HG02981 (cell line): ENCODE data around the gene TSPAN32.

ENCODE experiments used
- ATAC-seq: cut with Tn5 transposase; IDR thresholded peaks from one replicate; pipeline ENCODE4 v1.9.1; 2021; ENCODE audit warnings: mild to moderate bottlenecking, moderate library complexity; ENCODE audit not compliant: unreplicated experiment

Gene TSPAN32

DNA sequence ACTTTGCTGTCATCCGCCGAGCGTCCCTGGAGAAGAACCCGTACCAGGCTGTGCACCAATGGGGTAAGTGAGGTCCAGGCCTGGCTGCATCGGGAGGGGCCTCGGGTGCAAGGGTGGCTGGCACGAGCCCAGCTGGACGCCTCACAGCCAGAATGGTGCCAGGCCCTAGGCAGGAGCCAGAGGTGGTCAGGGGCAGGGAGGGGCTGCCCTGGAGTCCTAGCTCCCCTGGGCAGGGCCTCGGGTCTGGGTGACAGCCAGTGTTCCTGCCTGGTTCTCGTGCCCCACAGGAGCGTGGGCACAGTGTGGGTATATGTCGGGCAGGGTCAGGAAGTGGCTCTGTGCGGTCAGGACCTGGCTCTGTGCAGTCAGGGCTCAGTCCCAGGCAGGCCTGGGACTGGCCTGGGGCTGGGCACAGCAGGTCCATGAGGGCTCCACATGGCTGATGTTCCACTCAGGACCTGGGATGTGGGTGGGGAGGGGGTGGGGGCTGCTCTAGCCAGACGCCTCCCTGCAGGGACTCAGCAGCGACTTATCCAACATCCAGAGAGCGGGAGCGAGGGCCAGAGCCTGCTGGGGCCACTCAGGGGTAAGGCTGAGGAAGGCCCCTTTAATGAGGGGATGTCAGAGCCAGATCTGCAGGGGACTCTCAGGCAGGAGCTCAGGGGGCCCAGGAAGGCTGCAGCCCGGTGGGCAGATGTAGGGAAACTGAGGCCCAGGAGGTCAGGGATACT lies 1.2 kb downstream of the TSPAN32 start:
- ATAC-seq, result no peak

DNA sequence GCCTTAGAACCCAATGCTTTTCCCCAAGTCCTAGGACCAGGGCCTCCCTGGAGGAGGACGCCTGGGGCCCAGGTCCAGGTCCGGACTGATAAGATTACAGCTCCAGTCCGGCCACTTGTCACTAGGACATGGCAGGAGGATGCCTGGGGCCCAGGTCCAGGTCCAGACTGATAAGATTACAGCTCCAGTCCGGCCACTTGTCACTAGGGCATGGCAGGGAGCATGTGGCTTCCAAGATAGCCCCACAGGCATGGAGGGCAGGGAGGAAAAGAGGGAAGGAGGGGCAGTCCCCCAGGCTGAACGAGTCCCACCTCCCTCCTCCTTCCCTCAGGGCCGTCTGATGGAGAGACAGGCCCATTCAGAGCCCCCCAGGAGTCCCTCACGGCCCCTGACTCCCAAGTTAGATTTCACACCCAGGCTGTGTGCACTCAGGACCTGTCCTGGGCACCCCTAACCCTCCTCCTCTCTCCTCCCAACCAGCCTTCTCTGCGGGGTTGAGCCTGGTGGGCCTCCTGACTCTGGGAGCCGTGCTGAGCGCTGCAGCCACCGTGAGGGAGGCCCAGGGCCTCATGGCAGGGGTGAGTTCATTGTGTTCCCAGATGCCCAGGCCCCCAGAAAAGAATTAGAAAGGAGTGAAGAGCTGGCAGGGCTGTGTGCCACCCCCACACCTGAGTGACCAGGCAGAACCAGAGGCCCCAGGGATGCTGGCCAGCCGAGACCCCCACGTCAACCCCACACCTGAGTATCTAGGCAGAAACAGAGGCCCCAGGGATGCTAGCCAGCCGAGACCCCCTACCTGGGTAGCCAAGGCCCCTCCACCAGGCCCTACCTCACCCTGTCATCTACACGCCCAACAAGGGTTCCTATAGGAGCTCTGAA lies 2.1 kb downstream of the TSPAN32 start:
- ATAC-seq, result no peak

DNA sequence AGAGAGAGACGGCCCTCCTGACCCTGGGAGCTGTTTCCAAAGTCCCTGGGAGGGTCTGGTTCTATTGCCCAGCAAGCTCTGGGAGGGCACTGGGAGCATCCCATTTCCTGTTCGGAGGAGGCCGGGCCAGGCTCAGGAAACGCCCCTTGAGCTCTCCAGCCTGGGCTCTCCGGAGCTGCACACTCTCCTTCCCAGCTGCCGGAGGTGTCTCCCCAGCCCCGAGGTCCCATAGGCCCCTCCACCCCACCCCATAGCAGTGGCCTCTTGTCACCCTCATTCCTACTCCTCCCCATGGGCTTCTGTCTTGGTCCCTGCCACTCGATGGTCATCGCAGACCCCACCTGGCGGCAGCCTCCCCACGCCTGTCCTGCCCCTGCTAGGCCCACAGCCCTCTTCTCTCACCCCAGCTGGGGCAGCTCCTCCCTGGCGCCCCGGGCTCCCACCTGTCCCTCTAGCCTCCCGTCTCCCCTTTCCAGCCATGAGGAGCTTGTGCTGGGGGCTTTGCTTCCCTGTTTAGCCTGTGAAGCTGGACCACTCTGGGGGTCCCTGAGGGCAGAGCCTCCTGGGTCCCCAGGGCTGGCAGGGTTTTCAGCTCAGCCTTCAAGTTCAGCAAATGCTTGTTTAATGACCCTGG lies 2.8 kb downstream of the TSPAN32 start:
- no peak for ATAC-seq

DNA sequence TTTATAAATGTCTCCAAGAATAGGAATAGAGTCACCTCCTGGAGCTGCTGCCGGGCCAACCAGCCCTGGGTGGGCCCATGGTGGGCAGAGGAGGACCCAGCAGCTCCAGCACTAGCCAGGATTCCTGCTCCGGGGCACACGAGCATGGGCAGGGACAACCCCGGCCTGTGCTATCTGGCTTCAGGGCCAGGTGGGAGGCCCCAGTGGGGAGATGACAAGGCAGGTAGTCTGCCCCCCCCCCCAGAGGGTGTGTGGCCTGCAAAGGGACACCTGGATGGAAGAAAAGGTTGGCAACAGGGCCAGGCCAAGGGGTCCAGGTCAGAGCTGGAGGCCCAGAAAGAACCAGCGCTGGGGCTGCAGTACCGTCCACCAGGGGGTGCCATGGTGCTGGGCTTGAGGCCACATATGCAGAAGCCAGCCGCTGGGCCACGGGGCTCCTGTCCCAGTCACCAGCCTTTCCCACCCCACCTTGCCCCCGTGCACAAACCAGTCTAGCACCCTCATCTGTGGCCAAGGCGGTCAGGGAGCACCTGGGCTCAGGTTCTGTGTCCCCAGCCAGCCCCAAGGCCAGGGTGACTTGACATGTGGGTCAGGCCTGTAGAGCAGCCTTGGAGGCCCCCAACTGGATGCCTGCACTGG lies 3.4 kb downstream of the TSPAN32 start:
- no peak for ATAC-seq

DNA sequence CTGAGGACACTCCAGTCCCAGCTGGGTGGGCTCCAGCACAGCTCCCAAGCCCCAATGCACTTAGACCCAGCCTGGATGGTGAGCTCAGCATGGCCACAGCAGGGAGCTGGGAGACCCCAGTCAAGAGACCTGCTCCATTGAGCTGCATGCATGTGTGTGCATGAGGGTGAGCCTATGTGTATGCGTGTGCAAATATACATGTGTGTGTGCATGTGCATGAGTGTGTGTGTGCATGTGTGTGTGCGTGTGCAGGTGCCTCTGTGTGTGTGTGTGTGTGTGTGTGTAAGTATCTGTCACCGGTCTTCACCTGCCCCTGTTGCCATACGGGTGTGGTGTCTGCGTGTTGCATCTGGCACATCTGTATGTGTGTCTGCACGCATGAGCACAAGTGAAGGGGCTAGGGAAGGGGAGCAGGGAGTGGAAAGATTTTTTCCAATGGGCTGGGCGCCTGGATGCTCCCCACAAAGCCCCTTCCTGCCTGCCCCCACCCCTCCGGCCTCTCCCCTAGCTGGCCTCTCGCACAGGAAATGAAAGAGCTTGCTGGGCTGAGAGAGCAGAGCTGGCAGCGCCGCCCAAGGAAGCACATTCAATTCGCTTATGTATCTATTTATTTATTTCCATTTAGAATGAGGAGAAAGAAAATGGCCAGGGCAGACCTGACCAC lies 4.1 kb downstream of the TSPAN32 start:
- ATAC-seq, result no peak

DNA sequence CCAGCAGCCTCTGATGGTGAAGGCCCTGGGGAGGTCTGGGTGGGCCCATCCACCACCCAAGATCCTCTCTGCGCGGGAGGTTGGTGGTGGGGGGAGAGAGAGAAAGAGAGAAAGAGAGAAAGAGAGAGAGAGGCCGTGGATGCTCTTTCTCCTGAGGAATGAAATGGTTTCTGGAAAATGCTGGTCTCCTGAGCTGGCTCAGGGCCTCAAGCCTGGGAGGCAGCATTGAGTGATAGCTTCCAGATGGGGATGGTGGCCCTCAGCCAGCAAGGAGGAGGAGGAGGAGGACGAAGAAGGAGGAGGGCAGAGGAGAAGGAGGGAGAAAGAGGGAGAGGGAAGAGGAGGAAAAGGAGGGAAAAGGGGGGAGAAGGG lies 4.6 kb downstream of the TSPAN32 start:
- no peak for ATAC-seq

DNA sequence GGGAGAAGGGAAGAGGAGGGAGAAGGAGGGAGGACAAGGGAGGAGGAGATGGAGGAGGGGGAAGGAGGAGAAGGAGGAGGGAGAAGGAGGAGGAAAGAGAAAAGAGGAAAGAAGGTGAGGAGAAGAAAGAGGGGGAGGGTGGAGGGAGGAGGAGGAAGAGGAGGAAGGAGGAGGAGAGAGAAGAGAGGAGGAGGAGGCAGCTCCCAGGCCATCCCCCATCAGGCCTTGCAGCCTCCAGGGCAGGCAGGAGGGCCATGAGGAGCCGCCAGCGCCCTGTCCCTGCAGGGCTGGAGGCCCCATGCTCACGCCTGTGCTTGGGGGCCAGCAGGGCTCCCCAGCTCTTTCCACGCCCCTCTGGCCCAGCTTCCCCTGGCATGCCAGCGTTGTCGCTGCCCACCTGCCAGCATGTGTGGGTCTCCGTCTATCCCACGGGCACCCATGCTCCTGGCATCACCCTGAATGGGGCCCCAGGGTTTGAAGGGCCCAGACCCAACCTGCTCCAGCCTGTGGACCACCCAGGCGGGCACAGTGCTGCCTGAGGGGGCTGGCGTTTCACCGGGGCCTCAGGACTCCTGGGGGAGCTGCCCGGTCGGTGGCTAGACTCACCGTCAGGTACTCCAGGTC lies 5.2 kb downstream of the TSPAN32 start:
- ATAC-seq, result no peak

DNA sequence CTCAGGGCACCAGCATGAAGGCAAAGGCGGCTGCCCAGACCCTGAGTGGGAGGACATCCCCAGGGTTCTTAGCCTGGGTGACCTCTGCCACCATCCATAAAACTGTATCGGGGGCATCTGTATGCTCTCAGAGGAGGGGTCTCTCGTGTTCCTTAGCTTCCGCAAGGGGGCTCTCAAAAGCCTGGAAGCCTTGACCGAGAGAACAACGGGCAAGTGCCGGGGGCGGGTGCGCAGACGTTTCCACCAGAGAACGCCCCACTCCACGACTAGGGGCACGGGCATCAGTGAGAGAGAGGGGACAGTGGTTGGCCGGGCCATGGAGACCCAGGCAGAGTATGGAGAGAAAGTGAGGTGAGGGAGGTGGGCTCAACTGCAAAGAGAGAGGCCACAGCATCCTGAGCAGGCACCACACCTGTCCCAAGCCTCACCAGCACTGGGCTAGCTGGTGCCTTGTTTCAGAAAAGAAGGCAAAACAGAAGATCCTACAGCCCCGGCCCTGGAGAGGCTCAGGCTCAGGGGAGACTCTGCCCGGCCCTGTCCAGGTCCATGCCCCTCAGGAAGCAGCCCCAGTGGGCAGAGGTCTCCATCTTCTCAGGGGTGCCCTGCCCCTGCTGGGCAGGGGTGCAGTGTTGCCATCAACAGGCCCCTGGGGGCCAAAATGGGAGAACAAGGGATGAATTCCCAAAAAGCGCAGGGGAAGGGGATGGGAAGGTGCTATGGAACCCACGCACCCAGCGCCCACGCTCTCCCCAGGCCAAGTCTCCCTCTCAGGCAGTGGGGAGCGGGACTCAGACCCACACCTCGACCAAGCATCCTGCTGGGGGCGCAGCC lies 5.9 kb downstream of the TSPAN32 start:
- ATAC-seq, result no peak

DNA sequence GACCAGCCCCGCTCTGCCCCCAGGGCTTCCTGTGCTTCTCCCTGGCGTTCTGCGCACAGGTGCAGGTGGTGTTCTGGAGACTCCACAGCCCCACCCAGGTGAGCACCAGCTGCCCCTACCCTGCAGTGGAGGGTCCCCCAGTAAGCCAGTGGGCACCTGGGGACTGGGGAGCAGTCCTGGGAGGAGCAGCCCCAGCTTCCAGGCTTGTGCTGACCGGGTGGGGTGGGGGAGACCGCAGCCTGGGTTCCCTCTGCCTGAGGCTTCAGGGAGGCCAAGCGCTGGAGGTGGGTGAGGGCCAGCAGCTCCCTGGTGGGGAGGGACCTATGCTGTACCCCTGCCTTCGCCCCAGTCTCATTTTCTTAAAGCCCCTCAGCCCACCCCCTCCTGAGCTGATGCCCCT lies 6.9 kb downstream of the TSPAN32 start:
- no peak for ATAC-seq

DNA sequence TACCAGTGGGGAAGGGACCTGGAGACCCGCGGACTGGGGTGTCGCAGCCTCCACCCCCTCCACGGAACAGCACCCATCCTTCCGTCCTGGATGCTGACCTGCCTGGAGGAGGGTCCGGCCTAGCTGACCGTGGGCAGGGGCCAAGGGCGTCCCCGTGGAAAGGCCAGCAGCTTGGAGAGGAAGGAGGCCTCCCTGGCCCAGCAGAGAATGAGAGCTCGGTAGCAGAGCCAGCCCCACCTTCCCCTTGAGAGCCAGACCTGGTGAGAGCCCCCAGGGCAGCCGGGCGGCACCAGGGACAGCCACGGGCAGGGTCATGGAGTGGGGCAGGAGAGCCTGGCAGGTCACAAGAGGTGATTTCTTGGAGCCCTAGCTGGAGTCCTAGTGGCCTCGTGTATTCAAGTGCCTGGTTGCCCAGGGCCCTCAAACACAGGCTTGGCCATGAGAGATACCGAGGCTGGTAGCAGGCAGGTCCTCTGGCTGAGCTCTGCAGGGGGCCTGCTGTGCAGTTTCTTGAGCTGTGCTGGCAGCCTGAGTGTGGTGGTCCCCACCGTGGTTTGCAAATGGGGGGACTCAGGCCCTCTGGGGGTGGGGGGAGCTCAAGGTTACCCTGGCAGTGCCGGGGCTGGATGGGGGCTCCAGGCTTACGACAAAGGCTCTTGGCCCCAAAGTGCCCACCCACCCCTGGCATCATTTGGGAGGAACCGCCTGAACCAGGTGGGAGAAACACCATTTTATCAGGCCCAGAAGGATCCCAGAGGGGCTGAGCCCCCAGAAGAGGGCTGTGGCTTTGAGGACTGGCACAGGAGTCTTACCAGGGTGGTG lies 7.6 kb downstream of the TSPAN32 start:
- no peak for ATAC-seq

DNA sequence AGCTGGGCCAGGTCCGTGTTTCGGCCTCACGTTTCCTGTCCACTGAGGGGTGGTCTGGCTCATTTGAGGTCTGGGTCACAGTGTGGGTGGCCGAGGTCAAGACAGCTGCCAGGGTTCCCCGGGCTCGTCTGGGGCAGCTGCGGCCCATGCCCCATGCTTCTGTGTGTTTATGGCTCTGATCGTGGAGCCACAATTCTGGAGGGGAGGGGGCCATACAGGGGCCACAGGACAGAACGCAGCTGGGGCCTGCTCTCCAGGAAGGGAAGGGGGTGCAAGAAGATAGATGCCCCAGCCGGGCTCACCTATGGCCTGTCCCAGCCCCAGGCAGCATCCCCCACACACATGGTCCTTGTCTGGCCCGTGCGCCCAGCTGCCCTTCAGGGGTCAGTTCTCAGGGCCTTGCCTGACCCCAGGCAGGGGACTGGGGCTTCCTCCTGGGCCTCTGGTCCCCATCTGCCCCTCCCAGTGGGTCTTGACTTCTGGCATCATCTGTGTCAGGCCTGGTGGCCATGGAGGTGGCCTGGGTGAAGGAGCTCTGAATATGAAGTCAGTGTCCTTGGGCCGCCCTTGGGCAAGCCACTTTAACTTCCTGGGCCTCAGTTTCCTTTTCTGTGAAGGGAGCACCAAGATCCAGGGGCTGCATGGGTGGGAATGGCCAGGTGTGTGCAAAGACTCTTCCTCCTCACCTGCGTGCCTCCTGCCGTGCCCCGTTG lies 8.4 kb downstream of the TSPAN32 start:
- no peak for ATAC-seq

DNA sequence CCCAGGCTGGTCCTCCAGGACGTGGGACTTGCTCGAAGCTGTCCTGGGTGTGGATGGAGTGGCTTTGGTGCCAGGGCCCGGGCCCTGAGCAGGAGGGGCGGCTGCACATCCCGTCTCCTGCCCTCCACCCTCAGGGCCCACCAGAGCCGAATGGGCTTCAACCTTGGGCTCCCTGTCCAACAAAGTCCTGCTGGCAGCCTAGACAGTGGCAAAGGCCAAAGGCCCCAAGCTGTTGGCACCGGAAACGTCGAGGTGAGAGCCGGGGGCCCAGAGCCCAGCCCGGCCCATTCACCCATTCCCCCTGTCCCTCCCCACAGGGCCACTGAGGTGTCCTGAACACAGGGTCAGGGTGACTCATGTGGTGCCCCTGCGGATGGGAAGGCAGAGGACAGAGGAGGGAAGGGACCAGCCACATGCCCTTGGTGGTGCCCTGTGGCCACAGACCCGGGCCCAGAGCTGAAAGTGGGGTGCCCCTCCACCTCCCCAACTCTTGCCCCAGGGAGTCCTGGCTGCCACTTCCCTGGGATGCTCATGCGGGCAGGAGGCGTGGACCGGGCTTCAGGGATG lies 9.1 kb downstream of the TSPAN32 start:
- ATAC-seq, result no peak

DNA sequence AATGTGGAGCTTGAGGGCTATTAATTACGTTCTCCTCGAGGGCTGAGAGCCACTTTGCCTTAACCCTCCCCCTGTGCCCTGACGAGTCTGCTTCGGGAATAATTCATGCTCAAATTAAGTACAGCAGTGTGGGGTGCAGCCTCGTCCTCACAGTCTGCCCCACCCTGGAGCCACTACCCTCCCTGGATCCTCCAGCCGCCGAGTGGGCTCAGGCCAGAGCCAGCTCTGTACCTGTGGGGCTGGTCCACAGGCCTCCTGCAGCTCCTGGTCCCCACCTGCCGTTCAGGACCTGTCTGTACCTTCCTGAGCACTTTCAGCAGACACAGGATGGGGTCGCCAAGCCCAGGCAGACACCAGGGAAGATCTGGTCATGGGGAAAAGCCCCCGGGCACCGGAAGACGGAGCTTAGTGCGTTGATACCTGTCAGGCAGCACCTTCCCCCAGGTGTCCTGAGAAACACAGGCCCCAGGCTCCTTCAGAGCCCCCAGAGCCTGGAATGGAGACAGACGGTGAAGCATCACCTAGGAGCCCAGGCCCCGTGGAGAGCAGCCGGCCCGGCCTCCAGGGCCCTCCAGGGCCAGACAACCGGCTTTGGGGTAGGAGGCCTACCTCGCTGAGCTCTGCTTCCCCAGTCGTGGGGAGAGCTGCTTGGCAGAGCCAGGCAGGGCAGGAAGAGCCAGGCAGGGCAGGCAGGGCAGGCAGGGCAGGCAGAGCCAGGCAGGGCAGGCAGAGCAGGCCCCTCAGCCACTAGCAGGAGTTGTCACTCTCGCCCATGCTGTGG lies 9.7 kb downstream of the TSPAN32 start:
- ATAC-seq, result no peak

DNA sequence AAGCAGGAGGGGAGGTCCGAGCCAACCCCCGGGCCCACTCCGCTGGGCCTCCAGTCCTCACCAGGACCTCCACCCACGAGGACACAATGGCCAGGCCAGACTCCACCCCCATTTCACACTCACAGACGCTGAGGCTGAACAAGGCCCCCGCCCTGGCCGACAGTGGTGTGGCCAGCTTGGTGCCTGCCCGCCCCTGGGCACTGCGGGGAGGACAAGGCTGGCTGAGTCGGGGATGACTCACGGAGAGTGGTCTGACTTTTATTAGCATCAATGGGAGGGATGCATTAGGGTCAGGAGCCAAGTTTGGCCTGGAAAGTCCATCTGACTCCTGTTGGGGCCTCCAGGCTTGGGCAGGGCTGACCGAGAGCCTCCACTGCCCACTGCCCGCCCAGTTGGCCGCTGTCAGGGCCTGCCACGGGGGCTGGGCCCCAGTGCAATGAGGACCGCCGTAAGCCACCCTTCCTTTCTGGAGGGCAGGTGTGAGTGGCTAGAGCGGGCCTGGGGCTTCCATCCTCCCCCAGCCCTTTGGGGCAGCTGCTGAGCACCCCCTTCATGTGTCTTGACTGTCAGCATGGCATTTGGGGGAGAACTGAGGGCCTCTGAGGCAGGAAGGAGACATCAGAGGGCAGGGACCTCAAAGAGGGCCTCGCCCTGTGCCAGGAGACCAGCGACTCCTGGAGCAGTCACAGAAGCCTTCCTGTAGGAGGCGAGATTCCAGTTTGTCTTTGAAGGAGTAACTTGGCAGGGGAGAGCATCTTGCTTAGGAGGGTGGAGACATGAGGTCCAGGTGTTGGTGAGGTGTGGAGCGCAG lies 10.6 kb downstream of the TSPAN32 start:
- no peak for ATAC-seq

DNA sequence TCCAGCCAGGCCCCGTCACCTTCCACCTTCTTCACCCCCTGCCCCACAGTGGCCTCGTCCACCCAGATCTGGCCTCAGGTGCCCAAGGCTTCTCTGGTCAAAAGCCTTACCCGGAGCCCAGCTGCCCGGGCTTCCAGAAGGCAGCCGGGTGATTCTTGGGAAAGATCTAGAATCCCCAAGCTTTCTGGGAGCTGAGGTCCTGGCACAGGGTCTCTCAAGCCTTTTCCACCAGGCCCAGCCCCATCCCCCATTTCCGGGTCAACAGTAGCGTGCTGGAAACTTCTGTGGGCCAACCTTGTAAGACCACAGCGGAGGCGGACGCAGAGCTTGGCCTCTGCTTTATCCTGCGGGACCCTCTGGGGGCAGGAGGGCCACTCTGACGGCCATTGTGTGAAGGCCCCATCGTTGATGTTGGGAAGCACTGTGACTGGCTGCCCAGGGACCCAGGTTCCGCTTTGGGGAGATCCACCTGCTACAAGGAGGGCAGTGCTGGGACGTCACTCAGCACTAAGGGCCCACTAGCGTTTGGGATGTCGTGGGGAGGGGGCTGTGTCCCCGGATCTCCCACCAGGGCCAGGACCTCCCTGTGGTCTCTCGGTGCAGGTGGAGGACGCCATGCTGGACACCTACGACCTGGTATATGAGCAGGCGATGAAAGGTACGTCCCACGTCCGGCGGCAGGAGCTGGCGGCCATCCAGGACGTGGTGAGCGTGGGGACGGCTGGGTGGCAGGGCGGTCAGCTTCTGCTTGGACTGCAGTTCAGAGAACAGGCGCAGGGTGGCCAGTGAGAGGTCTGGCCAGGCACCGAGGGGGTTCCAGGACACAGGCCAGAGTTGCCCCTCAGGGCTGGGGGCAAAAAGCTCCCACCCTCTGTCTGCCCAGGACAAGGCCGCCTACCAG lies 11.5 kb downstream of the TSPAN32 start:
- ATAC-seq, result no peak
